GM19468 (cell line): ENCODE results near the gene CCR7.

ENCODE experiments used
- ATAC-seq: cut with Tn5 transposase; IDR thresholded peaks from one replicate; pipeline ENCODE4 v1.9.1; 2021; ENCODE audit warnings: mild to moderate bottlenecking, moderate library complexity, moderate number of reproducible peaks; ENCODE audit not compliant: unreplicated experiment; ENCODE audit errors: extremely low read depth

The CCR7 gene

DNA sequence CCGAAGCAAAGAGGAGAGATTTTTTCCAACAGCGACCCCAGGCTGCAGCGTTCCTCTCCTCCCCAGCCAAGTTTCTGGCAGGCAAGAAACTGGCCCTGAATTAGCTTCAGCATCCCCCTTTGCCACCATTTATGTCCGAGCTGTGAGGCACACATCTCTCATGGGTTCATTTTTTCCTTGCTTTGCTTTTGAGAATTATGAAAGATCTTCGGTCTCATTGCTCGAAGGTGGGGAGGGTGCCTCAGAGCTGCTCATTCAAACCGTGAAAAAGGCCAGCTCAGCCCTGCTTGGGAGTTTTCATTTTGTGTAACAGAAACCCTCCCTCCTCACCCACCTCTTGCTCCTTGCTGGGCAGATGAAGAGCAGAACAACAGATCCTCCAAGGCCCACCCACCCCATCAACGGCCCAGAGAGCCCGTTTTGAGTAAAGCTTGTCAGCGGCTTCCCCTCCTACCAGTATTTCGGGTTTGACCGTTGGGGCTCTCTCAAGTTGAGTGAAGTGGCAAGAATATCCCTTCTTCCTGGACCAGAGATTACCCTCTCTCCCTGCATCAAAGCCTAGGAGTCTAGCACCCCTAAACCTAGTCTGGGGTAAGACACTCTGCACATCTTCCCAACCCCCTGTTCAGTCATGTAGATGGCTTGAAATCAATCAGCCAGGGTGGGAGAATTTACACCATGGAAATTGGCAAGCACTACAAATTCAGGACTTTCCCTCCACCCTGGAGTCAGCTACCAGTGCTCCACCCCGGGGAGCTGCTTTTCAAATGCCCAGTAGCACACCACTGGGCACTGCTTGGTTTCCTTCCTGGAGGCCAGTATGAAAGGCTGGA is 1.8 kb downstream of the CCR7 start:
- ATAC-seq, result no peak

- no peak for ATAC-seq
Measured at GRCh38 chr17:40562838-40563219, 2.4 kb downstream of the CCR7 start.

- ATAC-seq, result no peak
Measured at GRCh38 chr17:40561871-40562611, 3.2 kb downstream of the CCR7 start.

- no peak for ATAC-seq
Measured at GRCh38 chr17:40561294-40561870, 3.9 kb downstream of the CCR7 start.

GRCh38 chr17:40560592-40561293 is 4.5 kb downstream of the CCR7 start:
- no peak for ATAC-seq

GRCh38 chr17:40559954-40560591 is 5.2 kb downstream of the CCR7 start:
- ATAC-seq, result no peak

DNA sequence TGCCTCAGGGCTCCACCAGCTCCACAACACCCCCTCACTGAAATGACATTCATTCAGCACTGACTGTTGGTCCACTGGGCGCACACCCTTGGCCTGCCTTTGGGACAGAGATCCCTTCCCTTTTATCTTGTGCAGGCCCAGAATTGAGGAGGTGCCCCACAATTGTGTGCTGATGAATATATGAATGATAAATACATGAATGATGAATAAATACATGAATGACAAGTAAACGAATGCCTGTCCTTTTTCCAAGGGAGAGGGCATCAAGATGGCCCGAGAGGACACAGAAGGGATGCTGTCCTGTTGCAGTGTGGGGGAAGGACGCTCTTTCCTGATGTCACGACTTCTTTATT is 5.7 kb downstream of the CCR7 start:
- no peak for ATAC-seq

- ATAC-seq, result no peak
Measured at GRCh38 chr17:40558890-40559563, 6.2 kb downstream of the CCR7 start.

DNA sequence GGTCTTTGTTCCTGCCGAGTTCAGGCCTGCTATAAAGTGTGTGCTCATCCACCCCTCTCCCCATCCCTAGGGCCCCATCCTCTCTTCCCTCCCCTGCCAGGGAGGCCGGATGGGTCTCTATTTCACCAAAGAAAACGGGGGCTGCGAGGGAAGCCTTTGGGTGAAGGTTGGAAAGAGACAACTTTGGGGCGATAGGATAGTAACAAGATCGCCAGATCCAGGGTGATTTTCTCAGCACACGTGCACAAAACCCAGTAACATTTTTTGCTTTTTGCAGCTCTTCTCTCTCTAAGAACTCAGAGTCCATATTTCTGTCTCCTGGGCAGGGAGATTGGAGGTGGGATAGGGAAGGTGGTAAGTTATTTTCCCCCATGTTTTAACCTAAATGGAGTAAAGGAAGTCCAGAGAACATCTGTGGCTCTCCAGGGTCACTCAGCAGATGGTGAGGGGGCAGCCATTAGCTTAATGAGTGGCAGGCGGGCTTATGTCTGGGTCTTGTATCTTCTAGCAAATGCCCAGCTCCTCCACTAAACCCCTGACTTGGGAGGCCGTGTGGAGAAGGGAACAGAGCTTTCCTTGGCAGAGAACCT is 6.9 kb downstream of the CCR7 start:
- ATAC-seq, result no peak

GRCh38 chr17:40557531-40558299 is 7.6 kb downstream of the CCR7 start:
- no peak for ATAC-seq

DNA sequence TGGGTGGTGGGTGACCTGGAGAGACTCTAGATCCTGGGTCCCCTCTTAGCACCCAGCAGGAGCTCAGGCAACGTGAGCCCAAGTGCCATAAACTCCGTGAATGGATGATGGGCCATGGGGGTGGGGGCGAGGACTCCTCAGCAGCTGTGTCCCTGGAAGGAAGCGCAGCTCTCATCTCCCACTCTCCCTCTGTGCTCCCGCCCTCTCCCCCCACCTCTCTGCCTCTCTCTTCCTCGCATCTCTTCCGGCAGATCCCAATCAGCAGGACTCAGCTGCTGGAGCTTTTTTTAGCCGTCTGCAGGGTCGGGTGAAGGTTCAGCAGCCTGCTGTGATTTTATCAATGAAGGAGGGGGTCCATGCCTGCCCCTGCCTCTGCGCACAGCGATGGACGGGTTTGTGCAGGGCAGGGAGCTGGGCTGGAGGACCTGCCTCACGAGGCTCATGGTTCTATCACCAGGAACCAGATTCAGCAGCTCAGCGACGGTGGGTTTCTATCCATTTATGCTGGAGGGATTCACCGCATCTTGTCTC is 8.3 kb downstream of the CCR7 start:
- no peak for ATAC-seq

- ATAC-seq, result no peak
Measured at GRCh38 chr17:40556198-40556661, 9.0 kb downstream of the CCR7 start.

DNA sequence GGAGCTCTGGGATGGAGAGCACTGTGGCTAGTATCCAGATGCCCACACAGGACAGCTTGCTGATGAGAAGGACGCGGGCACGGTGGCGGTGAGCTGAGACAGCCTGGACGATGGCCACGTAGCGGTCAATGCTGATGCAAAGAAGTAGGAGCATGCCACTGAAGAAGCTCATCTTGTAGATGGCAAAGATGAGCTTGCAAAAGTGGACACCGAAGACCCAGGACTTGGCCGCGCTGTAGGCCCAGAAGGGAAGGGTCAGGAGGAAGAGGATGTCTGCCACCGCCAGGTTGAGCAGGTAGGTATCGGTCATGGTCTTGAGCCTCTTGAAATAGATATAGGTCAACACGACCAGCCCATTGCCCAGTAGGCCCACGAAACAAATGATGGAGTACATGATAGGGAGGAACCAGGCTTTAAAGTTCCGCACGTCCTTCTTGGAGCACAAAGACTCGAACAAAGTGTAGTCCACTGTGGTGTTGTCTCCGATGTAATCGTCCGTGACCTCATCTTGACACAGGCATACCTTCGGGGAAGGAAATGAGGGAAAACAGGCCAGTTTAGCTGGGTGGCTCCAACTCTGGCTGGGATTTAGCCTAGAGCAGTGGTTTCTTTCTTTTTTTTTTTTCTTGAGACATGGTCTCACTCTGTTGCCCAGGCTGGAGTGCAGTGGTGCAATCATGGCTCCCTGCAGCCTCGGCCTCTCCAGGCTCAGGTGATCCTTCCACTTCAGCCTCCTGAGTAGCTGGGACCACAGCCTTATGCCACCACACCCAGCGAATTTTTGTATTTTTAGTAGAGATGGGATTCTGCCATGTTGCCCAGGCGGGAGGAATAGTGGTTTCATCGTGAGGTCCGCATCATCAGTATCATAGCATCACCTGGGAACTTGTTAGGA is 9.7 kb downstream of the CCR7 start:
- no peak for ATAC-seq

GRCh38 chr17:40554646-40555295 is 10.5 kb downstream of the CCR7 start:
- ATAC-seq, result no peak

GRCh38 chr17:40553694-40554534 is 11.4 kb downstream of the CCR7 start:
- ATAC-seq, result no peak
